Fibroblast of the aortic adventitia (primary cell): Measurements from ENCODE around the gene B4GALT5. TPM values are rescaled to one million over a fixed set of nuclear protein-coding genes. Genes with fewer than 3 reads are reported as not detected.

Experiments used
- DNase-seq: peaks from one replicate; pipeline ENCODE4 v3.0.0-alpha.2; 2010; ENCODE audit warnings: low read depth
- H3K4me3 ChIP-seq: 2 replicates; pipeline ENCODE4 v1.5.1; 2011; ENCODE audit warnings: low read depth, mild to moderate bottlenecking, control low read depth, low read length, moderate library complexity
- CTCF ChIP-seq: IDR thresholded peaks from 2 replicates; pipeline ENCODE4 v1.5.1; 2011; ENCODE audit warnings: mild to moderate bottlenecking, low read length, control low read depth, inconsistent platforms; ENCODE audit not compliant: insufficient read depth
- total RNA-seq: library from RNA; depleted of rRNA; stranded (reverse); fragments of >200 nt; gene quantifications from 2 replicates; pipeline ENCODE4 v1.2.3, GENCODE V29; 2012; ENCODE audit warnings: low replicate concordance

B4GALT5 gene
- total RNA-seq, 1 donor: 23.4 TPM

GRCh38 chr20:49687595-49688567 is 25.8 kb downstream of the B4GALT5 start:
- DNase-seq: no peak
- H3K4me3 ChIP-seq: no peak overlapping the region
- TF ChIP-seq CTCF: no peak

- TF ChIP-seq CTCF: no peak
- DNase-seq: peak; percentile 84
- no peak overlapping the region for H3K4me3 ChIP-seq
Observed at GRCh38 chr20:49685809-49686208, 27.9 kb downstream of the B4GALT5 start.

GRCh38 chr20:49685161-49685601 is 28.5 kb downstream of the B4GALT5 start:
- H3K4me3 ChIP-seq: no peak overlapping the region
- no peak for TF ChIP-seq CTCF
- peak; percentile 53 for DNase-seq

- DNase-seq: no peak
- no peak for TF ChIP-seq CTCF
- H3K4me3 ChIP-seq: no peak overlapping the region
Observed at GRCh38 chr20:49684335-49684997, 29.2 kb downstream of the B4GALT5 start.

- no peak for DNase-seq
- no peak for TF ChIP-seq CTCF
- H3K4me3 ChIP-seq: no peak overlapping the region
Observed at GRCh38 chr20:49682798-49683197, 30.9 kb downstream of the B4GALT5 start.

GRCh38 chr20:49682278-49682677 is 31.4 kb downstream of the B4GALT5 start:
- no peak overlapping the region for H3K4me3 ChIP-seq
- no peak for DNase-seq
- no peak for TF ChIP-seq CTCF
